Adrenal gland (tissue), 5 donors: Measurements from ENCODE around the gene FLYWCH1.

Experiments
- CTCF ChIP-seq, 6 experiments: fragments of 450-650 bp in 4 of 6; fragments of 200-600 bp in 2 of 6; sonication (generic) in 1 of 6; IDR thresholded peaks; 1 replicate in 5 of 6; 2 replicates in 1 of 6; pipeline versions ENCODE4 v1.5.1 to v1.8.0; 2016 to 2021; ENCODE audit warnings: antibody characterized with exemption in 6 of 6, mild to moderate bottlenecking in 2 of 6, moderate library complexity in 1 of 6
- POLR2A ChIP-seq, 2 donors: fragments of 450-650 bp; IDR thresholded peaks; one replicate each; pipeline ENCODE4 v1.6.1; 2017; ENCODE audit warnings: antibody characterized with exemption in 2 of 2, mild to moderate bottlenecking in 2 of 2, moderate library complexity in 1 of 2
- donor health status: DM: no; HTN: no; CAD: no.

- TF ChIP-seq POLR2A (IDR thresholded peaks at IDR 0.05) (no peak), CTCF (IDR thresholded peaks at IDR 0.05) (no peak)
Measured at GRCh38 chr16:2953706-2954627, 42.2 kb downstream of the FLYWCH1 start.
